Measurements from ENCODE around the gene TSPOAP1.
"Not testable (repeated sequence)": the region's sequence is repeated elsewhere in the genome, so short reads cannot be mapped to it uniquely, and the experiment has no call there.

TSPOAP1 gene

DNA sequence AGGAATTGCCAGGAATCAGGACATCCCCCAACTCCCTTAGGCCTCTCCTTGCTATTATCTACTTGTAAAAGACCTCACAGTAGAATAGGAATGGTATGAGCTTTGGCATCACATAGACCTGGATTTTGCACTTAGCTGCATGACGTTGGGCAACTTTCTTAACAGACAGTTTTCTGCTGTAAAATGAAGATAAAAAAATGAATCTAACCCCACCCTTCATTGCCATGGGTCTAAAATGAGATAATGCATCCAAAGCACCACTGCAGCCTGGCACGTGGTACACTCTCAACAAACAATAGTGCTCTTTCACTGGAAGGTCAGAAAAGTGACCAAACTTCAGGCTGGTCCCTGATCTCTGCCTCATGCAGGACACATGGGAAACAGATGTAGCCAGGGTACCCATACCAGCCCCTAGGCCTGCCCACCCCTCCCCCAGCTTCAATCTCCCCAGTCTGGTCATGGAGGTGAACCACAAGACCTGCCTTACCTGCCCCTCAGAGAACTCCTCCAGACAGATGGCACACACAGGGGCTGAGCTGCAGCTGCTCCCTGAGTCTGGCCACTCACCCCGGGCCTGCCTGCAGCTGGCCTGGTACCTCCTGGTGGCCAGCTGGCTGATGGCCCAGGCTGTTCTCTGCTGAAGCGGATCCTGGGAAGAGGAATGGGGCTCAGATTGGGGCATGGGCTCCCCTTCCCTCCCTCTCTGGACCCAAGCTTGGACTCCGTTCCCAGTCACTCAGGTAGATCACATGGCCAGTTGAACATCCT lies 31.9 kb upstream of the TSPOAP1 start:
- no peak for DNase-seq (ENCODE audit: low read depth in 3 of 3)

DNA sequence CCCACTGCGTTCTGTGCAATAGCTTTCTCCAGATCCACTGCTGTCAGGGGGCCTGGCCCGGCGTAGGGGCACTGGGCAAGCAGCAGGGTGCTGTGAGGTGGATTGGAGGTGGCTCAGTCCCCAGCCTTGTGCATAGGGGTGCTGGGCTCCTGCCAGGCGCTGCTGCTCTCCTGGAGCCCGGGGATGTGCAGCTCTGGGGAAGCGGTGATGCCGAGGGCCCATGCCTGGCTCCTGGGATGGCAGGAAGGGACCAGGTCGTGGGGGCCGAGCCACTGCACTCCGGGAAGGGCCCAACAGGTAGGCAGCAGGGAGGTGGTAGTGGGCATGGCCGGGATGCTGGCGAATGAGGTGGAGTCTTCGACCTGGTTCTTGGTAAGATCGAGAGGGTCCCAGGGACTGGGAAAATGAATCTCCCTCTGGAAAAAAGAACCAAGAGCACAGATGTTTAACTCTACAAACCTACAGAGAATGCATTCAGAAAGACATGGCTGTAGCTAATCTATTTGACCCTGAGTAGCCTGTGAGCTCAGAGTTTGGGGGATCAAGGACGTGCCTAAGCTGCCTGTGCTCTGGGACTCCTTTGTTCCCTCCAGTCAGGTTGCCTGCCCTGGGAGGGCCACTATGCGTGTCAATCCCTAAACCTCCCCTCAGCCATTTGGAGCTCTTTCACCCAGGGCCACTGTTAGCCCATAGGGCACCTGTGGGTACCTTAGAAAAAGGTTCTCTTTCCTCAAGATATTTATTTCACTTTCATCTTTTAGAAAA lies 30.0 kb upstream of the TSPOAP1 start:
- DNase-seq (ENCODE audit: low read depth in 3 of 3), result no peak

DNA sequence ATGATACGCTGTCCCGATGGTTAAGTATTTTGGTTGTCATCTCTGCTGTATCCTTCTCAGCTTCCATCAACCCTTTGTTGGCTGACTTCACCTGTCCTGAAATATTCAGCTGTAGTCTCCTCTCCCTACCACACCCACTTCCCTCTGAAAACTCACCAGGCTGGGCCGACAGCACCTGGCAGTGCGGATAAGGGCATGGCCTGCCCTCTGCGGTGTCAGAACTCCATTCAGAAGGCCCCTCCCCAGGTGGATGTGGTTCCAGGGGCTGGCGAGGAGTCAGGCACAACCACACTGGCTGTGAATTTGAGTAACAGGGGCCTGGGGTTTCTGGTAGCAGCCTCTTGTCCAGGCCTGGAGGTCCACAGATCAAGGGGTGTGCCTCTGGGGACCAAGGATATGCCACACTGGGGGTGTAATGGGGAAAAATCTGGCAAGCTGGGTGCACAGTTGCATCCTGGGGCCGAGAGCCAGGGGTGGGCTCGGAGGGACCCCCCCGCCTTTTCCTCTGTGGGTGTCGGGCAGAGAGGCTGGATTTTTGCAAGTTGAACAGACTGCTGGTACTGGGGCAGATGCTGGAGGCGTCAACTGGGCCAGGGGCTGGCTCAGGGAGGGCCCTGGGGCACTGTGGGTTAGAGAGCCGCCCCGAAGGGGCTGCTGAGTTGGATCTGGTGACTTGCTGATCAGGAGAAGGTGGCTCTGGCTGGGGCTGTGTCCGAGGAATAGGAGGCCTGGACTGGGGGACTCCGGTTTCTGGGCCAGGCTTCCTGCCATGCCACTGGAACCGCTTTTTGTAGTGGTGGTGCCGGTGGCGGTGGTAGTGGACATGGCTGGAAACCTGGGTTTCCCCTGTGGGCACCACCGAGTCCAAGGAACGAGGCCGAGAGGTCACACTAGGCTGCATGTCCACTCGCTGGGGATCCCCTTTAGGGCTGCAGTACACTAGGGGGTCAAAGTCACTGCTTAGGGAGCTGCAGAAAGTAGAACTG lies 29.0 kb upstream of the TSPOAP1 start:
- no peak for DNase-seq (ENCODE audit: low read depth in 3 of 3)

DNA sequence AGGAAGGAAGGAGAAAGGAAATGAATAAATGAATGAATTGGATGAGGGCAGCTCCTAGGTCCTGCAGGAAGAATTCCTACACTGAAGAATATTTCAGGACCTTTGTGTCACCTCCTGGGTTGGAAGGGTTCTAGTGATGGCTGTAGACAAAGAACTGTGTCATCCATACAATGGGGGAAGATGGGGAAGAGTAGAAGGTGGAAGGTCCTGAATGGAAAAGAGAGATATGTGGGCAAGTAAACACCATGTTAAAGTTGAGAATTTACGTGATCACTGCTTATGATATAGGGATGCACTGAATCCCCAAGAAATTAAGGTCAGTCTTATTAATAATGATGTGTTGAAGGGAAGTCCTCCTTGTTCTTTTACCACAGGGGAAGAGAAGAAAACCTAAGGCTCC lies 27.6 kb upstream of the TSPOAP1 start:
- DNase-seq (ENCODE audit: low read depth in 3 of 3), result no peak

DNA sequence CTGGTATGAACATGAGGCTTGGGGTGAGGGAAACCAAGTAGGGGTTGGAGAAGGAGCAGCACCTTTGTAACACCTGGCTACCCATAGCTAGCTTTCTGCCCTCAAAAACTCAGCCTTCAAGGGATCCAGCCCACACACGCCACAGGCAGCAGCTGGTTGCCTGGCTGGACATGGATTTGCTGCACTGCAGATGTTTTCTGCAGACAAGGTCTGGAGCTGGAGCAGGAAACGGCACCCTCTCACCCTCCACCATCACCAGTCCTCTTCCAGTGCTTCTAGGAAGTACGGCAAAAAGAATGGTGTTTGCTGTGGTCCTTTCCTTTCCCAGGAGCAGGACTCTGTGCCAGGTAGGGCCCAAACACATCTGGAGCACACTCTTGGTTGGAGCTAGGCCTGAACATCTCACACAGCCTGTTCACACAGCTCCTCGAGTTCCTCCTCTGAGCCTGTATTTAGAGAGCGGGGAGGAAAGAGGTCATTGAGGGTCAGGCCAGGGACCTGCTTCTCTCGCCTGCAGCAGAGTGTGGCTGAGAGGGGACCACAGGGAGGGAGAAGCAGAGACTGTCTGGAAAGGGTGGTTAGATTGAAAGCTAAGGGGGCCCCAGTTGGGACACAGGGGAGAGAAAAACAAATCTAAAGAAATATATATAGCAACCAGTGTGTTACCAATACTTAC lies 26.1 kb upstream of the TSPOAP1 start:
- DNase-seq (ENCODE audit: low read depth in 3 of 3), result no peak

DNA sequence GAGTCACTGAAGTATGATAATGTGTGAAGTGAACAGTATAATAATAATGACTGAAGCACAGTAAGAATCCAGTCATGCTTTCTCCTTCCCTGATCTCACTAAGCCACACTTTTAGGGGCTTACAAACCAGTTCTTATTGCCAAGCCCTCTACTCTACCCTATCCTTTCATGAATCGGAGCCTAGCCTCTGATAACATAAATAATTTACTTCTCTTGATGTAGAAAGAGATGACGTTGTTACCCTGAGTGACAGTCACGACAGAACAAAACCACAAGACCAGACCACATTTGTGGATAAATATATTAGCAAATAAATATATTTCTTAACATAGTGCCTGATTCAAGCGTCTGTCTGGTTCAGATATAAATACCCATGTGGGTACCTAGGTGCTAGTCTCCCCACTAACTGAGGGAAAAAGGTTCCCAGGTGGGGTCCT lies 24.8 kb upstream of the TSPOAP1 start:
- DNase-seq (ENCODE audit: low read depth in 3 of 3), result no peak

DNA sequence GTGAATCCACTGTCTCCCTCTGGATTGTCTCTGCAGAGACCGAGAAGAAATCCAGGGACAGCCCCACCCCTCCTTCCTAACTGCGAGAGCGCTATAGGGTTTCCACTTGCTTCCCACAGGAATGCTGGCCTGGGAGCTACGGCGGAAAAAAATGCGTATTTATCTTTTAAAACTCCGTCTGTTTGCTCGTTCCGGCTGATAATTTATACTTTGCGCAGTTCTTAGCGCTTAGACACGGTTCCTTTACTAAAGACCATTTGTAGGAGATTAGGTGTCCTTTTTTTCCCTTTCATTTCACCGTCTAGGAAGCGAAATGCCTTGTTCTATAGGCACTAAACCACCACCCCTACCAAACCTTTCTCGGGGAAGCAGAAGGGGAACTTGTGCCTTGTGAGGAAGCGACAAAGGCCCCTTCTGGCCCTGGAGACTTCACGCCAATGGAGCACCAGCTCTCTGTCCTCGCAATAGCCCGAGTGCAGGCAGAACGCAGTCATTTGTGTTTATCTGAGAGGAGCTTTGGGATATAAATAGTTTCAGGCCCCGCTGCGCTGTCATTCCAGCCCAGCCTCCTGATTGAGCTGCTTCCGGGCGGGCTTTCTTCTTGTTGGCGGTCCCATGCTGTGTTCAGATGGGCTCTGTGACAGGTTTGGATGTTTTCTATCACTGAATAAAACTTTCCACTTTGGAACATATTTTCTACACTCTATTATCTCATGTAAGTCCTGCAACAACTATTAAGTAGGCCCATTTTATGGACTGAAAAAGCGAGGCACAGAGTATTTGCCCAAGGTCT lies 24.2 kb upstream of the TSPOAP1 start:
- DNase-seq (ENCODE audit: low read depth in 3 of 3), result no peak

DNA sequence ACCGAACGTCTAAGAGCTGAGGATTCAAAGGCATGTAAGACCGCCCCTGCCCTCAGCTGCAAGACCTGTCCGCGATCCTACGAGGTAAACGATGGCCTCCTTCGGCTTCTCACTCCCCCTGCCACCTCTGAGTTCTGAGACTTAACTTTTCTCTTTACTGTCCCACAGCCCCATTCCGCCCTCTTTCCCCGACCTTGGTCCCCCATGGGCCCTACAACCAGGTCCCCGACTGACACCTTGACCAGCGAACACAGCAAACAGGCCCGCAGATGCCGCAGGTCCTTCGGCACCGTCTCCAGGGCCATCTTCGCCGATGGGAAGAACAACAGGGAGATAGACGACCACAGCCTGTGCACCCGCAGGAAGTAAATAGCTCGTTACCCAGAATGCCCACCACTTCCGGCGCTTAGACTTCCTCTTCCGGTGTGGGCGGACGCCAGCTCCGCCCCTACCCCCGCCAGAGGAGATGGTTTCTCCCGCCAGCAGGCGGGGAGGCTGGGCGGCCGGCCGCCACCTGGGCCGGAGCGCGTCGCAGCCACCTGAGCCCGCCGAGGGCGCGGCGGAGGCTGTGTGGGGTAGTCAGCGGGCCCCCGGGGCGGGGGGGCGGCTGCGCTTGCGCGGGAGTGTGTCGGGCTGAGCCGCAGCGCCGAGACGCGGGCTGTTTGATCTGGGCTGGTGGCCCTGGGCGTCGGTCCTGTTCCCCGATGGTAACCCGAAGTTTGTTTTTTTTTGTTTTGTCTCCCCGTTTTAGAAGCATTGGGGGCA lies 23.4 kb upstream of the TSPOAP1 start, which contains the start of gene SUPT4H1:
Gene SUPT4H1, minus strand, starts transcription at position 371 of the 765 bp plus-strand sequence. Its CDS starts 66 bp downstream, at position 305.
- peak; percentile 73 to 86 (median 85) for DNase-seq (ENCODE audit: low read depth in 3 of 3)

DNA sequence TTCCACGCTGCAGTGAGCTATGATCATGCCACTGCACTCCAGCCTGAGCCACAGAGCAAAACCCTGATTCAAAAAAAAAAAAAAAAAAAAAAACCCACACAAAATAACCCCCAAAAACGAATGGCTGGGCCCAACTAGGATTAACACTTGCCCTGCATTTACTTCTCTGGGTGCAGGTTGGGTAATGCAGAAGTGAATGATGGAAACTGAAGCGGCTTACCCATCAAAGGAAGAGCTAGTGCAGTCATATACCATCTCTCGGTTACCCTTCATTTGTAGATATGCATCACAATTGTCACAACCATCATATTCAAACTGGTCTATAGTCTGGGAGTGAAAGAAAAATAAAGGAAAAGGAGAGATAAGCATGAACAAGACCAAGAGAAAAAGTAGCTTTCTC lies 22.6 kb upstream of the TSPOAP1 start:
- DNase-seq (ENCODE audit: low read depth in 3 of 3), result no peak

DNA sequence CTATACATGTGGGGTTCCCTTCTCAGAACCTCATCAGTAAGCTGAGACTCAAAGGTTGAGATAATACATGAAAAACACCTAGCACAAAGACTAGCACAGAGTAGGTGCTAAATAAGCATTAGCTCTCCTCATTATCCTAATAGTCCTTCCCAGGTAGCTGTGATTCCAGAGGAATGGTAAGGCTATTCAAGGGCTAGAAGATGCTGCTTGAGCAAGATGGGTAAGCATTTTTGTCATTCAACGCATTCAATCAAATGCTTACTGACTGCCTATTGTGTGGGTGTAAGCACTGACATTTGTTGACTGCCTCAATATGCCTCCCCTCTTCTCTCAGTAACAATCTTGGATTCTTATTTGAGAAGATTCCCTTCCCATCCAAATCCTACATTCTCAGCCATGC lies 19.4 kb upstream of the TSPOAP1 start:
- no peak for DNase-seq (ENCODE audit: low read depth in 3 of 3)

DNA sequence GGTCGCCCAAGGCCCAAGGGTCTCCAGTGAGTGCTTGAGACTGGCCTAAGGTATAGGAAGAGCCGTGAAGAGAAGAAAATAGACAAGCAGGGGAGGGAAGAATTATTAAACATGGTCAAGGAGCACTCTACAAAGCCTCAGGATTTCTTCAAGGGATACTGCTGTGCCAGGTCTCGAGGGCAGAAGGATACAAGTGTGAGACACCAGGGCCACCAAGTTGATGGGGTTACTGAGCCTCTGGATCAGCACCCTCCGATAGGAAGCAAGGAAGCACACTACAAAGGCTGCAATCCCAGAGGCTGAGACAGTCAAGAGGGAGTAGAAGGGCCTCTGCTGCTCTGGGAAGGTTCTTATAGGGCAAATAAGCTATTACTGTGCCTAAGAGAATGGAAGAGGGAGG lies 16.9 kb upstream of the TSPOAP1 start:
- no peak for DNase-seq (ENCODE audit: low read depth in 3 of 3)

DNA sequence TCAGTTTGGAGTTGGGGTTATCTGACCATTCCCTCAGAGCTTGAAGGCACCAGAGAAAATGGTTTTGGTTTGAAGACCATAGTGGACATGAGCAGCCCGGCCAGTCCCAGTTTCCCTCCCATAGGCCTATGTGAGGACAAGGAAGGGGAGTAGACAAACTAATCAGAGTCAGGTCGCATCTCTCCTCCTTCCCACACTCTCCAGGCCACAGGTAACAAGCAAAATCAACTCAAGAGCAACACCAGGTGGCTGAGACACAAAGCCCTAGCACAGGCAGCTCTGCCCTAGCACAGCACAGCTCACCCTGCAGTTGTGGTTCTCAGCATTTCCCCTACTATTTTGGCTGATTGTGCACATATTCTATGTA lies 16.2 kb upstream of the TSPOAP1 start:
- peak in 1 of 3 experiments; percentile 45 for DNase-seq (ENCODE audit: low read depth in 3 of 3)

DNA sequence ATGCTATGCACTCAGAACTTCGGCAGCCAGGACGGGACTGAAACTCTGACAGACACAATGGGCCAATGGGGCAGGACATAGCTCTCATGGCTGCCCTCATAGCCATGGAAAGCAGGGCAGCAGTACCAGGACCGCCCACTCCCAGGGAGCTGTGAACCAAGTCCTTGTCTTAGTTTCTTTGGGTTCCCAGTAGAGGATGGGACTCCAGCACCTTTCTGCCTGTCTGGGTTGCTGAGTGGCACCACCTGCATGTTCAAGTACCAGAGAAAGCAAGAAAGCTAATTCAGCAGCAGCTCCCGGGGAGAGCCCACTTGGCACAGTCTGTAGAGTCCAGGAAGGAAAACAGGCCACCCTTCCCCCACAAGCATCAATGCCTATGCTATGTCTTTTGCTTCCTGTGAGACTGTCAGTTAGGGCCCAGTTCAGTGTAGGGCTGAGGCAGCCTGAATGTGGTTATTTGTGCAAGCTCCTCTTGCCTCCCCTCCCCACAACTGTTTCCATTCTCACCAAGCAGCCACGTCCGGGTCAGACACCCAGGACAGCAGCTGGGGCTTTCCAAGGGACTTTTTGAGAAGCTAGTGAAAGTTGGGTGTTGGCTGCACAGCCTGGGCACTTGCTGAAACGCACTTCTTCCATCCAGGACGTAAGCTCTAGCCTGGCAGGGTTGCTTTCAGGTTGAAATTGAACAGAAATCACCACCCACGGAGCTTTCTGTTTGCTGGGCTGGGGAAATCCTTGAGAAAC lies 15.6 kb upstream of the TSPOAP1 start:
- peak; percentile 62 to 87 (median 76) for DNase-seq (ENCODE audit: low read depth in 3 of 3)

DNA sequence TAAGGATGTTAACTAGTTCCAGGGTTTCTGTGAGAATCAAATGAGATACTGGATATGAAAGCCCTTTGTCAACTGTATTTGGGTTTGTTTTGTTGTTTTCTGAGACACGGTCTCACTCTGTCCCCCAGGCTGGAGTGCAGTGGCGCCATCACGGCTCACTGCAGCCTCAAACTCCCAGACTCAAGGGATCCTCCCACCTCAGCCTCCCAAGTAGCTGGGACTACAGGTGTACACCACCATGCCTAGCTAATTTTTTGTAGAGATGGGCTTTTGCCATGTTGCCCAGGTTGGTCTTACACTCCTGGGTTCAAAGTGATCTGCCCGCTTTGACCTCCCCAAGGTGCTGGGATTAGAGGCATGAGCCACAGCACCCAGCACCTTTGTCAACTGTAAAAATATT lies 14.5 kb upstream of the TSPOAP1 start:
- DNase-seq (ENCODE audit: low read depth in 3 of 3), result no peak

DNA sequence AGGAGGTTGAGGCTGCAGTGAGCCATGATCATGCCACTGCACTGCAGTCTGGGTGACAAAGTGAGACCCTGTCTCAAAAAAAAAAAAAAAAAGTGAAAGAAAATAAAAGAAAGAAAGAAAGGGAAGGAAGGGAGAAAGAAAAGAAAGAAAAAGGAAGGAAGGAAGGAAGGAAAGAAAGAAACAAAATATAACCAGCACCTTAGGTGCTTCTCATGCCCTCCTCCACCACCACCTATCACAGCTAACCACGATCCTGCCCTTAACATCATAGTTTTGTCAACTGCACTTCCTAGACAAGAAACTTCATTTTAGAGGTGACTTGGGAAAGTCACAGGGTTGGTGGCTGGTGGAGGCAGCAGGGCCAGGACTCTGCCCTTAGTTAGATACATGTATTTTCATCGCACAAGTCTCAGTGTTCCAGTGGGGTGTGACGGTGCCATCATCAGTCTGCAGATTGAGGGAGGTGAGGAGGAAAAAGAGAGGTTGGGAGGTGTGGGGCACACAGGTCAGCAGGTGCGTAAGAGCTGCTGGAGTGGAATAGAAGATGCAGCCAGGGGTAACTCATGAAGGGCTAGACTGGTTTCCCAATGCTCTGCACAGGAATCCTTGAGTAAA lies 13.4 kb upstream of the TSPOAP1 start:
- no peak for DNase-seq (ENCODE audit: low read depth in 3 of 3)

DNA sequence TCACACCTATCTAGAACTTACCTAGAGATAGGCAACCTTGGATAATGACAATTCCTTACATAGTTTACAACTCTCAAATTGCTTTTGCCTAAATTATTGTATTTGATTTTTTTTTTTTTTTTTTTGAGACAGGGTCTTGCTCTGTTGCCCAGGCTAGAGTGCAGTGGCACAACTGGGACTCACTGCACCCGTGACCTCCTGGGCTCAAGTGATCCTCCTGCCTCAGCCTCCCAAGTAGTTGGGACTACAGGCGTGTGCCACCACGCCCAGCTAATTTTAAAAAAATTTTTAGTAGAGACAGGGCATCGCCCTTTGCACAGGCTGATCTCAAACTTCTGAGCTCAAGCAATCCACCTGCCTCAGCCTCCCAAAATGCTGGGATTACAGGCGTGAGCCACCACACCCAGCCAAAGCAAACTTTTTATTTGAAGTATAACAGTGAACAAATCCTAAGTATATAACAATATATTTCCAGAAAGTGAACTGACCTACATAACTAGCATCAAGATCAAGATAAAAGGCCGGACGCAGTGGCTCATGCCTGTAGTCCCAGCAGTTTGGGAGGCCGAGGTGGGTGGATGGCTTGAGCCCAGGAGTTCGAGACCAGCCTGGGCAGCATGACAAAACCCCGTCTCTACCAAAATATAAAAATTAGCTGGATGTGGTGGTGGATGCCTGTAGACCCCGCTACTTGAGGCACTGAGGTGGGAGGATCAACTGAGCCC lies 12.7 kb upstream of the TSPOAP1 start:
- not testable (repeated sequence) for DNase-seq (ENCODE audit: low read depth in 3 of 3)

DNA sequence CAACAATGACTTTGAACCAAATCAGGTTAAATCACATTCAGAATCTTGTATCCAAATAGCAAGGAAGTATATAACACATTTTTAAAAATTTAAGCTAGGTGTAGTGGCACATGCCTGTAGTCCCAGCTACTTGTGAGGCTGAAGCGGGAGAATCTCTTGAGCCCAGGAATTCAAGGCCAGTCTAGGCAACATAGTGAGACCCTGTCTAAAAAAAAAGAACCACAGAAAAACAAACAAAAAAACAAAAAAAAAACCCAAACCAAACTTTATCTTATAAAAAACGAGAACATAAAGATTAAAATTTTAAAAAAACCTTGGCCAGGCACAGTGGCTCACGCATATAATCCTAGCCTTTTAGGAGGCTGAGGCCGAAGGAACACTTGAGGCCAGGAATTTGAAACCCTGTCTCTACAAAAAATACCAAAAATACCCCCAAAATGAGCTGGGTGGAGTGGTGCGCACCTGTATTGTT lies 11.8 kb upstream of the TSPOAP1 start:
- DNase-seq (ENCODE audit: low read depth in 3 of 3), result no peak
